ENCODE results near the gene REG1B.

The REG1B gene

DNA sequence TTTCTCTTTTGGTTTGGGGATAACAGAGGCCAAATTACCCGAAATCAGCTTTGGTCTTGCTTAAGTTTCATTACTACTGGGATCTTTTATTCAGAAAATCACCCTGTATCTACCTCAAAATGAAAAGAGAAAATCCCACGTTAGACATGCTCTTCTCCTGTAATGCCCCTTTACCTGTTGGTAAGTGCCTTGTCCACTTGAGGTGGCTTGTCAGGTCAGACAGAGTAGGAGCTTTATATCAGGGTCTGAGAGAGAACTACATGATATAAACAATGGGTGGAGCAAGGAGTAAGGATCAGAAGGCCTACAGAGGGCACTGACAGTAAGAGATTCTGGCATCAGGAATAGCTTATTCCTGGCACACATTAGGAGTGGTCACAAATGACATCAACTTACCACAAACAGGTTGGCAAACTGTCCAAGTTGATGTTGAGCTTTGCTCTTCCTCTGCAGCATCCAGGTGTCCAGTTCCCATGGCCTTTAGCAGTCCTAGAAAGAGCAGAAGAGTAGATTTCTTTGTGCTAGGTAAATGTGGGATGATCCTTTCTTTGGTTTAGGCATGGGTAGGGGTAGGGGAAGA, at the start of gene REG1B:
Gene REG1B, minus strand, starts transcription at position 209 of the 580 bp plus-strand sequence. CDS start 381 bp downstream, outside the sequence.
- DNase-seq, result no peak

GRCh38 chr2:79131687-79132086, 43.9 kb upstream of the REG1B start:
- DNase-seq, result peak; percentile 1

GRCh38 chr2:79129804-79130203, 42.0 kb upstream of the REG1B start:
- peak; percentile 23 for DNase-seq

- DNase-seq, result no peak
Observed at GRCh38 chr2:79129260-79129659, 41.5 kb upstream of the REG1B start.

DNA sequence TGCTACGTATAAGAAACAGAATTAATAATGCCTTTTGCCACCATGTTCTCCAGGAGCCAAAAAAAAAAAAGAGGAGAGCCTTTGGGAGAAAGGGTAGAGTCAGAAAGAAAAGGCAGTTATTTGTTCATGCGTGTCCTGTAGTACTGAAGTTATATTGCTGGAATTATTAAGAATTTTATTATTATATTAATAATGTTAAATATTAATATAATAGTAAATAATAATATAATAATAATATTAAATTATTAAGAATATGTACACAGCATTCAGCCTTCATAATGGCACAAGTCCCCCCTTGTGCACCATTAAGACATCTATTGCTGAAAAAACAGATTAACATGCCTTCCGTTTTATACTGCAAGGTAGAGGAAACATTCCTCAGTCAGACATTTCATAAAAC, 40.6 kb upstream of the REG1B start:
- no peak for DNase-seq

DNA sequence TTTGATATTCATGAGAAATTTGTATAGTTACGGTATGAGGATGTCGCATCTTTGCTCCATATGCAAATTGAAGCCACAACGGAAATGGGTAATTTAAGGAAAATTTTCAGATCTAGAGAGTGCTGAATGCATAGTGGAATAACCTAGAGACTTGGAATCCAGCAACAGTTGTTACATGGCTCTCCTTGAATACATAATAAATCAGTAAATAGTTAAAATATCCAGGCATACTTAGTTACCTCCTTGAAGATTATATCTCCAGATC, 37.9 kb upstream of the REG1B start:
- no peak for DNase-seq

GRCh38 chr2:79124907-79125720, 37.3 kb upstream of the REG1B start:
- peak; percentile 7 for DNase-seq

DNA sequence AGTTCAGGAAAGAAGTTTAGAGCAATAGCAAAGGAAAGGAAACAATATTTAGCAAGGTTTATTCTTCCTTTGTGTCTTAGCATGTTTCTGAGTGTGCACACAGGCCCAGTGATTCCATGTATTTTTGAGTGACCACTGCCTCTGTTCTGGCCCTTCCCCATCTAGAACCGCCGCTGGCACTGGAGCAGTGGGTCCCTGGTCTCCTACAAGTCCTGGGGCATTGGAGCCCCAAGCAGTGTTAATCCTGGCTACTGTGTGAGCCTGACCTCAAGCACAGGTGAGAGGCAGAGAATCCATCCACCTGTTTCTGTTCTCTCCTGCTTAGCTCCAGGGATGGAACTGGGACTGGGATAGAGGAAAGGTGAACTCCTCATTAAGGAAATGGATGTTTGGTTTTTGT, 34.9 kb upstream of the REG1B start:
- no peak for DNase-seq

DNA sequence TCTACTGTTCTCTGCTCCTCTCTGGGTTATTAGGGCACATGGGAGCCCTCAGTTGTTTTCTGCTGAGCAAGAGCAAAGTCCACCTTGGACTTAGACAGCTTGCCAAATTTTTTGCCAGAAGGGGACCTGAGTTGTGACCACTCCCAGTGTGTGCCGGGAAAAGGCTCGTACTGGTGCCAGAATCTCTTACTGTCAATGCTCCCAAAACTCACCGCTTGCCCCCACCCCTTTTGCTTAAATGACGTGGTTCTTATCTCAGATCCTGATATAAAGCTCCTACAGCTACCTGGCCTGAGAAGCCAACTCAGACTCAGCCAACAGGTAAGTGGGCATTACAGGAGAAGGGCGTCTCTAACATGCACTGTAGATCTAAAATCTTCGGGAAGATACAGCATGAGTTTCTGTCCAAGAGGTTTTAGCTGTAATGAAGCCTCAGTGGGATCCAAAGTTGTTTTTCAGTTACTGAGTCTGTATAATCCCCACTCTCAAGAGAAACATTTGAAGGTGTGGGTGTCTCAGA, 32.5 kb upstream of the REG1B start, which contains the start of gene REG1A:
Gene REG1A, plus strand, starts transcription at position 295 of the 520 bp plus-strand sequence. CDS start 374 bp downstream, outside the sequence.
- no peak for DNase-seq

DNA sequence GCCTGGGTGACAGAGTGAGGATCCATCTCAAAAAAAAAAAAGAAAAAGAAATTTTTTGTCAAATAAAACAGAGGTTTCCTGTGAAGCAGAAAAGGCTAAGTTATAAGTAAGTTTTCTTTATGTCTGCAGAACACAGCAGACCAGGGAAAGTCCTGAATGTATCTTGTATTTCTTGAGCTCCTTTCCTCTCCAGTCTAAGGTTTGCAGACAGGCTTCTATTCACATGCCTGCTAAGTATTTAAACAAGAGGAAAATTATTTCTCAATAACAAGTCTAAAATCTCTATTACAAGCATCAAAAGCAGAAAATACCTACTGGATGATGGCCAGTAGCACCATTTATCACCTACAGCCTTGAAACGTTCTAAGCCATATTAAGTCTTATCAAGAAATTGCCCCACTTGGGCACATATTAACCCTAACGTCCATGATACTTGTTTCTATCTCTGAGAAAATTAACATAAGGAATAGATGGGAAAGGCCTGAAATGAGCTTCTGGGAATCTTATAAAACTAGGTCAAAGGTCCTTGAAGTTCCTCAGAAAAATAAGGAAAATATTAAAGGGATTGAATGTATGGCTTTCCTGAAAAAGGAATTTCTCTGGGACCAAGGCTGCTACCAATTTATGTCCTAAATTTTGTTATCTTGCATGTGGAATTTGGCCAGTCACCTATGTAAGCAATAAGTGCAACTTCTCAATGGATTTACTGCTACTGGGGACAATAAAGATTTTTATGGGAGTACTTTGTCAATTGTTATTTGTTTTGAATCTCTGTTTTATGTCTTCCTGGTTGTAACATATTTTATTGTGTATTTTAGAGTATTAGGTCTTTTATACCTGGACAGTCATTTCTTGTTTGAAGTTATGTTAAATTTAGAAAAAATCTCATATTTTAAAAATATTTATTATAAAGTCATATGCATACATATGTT, 29.5 kb upstream of the REG1B start:
- DNase-seq, result no peak

DNA sequence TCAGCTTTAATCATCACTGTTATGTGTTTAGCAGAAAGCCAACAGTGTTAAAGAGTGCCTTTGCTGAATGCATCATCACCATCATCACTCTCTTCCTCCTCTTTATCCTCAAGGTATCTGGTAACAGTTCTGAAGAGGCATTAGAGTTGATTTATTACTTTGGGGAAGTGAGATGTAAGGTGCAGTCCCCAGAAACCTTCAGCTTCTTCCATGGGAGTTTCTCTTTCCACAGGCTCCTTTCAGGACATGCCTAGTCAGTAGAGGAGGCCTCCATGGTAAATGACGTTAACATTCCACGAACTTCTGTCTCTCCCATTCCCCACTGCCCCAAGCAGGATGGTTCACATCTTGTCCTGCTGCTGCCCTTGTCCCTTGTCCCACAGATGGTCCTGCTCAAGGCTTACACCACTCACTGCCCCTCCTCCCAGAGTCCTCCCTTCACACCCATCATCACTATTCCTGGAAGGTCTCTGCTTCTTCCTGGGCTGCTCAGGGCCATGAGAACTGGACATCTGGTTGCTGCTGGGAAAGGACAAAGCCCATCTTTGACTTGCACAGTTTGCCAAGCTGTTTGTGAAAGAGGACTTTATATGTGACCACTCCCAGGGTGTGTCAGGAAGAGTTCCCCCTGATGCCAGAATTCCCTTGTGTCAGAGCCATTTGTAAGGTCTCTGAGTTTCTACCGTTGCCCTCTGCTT, 27.2 kb upstream of the REG1B start:
- DNase-seq, result no peak

DNA sequence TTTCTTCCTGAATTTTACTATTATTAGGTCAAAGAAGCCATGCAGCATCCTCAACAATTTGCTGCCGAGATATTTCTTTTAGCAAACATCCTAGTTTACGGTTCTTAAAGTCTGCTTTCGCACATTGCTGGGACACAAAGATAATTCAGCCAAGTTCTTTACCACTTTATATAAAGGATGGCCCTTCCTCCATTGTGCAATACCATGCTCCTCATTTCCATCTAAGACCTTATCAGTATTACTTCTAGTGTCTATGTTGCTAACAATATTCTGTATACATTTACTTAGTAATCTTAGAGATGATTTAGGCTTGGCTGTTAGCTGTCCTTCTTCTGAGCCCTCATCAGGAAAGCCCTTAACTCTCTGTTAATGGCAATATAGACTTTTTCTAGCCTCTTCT, 24.5 kb upstream of the REG1B start:
- DNase-seq, result no peak

DNA sequence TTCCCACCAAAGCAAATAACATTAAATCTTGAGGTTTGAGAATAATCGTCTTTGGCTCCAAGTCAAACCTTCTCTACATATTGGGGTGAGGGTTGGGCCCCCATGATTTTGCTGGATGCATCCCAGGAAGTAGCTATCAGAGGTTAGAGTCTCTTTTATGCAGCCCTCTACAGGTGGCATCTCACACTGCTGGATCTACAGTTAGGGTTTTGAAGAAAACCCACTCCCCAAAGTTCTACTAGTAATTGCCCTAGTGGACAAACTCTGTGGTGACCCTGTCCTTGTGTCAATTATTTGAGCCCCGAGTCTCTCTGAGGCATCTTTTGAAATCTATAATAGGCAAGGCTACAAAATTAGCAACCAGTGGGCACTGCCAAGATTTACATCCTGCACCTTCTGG, 17.5 kb upstream of the REG1B start:
- DNase-seq, result no peak

- DNase-seq, result no peak
Observed at GRCh38 chr2:79103214-79103613, 15.4 kb upstream of the REG1B start.

DNA sequence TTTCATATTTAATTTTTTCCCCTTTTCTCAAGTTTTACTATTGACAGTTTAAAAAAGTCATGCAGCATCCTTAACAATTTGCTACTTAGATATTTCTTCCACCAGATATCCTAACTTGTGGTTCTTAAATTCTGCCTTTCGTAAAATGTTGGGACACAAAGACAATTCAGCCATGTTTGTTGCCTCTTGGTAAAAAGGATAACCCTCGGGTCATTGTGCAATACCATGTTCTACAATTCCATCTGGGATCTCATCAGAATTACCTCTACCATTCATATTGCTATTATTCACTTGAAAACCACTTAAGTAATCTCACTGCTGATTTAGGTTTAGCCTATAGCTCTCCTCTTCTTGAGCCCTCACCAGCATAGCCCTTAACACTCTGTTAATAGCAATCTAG, 13.2 kb upstream of the REG1B start:
- no peak for DNase-seq

DNA sequence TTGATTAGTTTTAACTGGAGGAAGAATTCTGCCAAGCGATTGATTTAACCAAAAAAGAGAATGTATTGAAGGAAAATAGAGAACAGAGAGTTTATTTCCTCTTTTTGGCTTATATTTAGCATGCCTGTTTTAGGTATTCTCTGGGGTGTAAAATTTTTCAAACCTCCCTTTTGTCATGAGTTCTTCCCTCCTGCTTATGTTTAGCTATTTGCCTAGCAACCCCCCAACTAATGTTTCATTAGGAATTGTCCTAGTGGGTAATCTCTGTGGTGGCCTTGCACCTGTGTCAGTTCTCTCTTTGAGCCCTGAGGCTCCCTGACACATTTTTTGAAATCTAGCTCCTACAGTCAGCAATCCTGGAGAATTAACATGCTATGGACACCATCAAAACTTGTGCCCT, 12.5 kb upstream of the REG1B start:
- DNase-seq, result no peak

DNA sequence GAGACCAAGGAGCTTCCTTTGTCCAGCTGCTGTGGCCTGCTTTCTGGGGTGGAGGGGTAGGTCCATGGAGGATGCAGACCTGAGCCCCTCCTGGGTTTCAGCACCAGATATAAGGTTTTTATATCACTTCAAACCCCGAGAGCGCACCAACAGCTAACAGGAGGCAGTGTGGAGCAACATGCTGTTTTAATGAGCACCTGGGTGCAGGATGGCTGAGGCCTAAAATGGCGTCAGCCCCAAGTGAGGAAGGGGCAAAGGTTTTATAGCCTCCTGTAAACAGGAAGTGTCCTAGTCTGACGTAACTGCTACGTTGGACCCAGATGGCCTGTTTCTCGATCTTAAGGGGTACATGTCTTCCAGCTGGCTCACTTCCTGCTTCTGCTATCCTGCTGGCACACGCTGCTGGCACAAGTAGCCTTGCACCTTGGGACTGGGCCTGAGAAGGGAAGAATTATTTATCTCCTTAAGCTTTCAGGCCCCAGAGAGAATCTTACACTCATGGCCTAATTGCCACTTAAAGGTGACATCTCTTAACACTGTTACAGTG, 11.4 kb upstream of the REG1B start:
- DNase-seq, result peak; percentile 10

DNA sequence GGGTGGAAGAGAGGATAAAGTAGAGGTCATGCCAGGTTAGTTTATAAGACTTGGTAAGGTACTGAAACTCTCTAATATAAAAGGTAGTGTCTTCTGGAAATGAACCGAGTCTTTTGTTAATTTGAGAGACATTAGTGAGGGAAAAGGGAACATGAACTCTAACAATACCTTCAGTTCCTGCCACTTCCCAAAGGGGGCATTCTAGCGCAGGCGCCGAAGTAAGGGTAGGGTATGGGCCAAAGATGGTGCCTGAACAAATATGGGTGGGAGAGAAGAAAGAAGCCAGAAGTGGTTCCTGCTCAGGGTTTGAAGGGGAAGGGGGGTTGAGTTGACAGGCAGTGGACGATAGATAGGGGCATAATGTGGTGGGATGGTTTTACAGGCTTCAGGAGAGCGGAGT, 10.1 kb upstream of the REG1B start:
- no peak for DNase-seq

GRCh38 chr2:79090693-79091092, 2.9 kb upstream of the REG1B start:
- DNase-seq, result no peak

DNA sequence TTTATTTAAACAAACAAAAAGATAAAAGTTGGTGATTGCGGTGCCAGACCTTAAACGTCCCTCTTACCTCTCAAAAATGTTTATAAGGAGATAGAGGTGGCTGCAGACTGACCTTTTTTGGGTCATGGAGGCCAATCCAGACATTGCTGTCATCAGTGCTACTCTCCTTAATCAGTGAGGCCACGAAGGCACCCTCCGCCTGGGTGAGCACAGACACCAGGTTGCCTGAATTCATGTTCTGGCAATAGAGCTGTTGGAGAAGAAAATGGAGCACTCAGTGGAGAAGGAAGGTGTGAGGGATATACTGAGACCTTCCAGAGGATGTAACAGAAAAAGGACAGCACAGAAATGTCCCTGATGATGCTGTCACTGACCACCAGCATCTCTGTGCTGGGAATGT, 1.5 kb downstream of the REG1B start:
- no peak for DNase-seq

- no peak for DNase-seq
Observed at GRCh38 chr2:79085382-79085781, 2.4 kb downstream of the REG1B start.

DNA sequence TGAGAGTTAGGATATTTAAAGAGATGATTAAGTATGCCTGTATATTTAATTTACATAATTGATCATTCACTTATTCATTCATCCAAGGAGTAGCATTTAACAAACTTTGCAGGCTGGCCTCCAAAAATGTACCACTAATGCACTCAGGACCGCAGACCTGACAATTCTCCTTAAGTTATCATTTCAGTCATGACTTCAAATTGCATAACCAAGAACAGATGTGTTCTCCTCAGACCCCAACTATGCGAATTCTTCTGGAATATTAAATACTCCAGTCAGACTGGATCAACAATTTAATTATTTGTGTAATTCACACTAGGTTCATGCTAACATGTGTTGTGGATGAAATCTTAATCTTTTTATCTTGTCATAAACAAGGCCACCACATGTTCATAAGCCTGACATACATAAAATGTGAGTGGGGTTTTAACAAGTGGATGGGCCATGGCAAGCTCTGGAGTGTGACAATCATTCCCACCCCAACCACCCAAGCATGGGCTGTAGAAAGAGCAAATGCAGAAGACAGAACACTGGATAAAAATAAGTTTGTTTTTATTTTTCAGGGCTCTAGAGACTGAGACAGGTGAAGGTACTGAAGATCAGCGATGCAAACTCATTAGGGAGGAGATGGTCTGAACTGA, 3.2 kb downstream of the REG1B start:
- no peak for DNase-seq
